Keratinocyte (primary cell): Measurements from ENCODE around the gene GABRR2. TPM values are rescaled to one million over a fixed set of nuclear protein-coding genes. Genes with fewer than 3 reads are reported as not detected.

Source experiments
- DNase-seq: peaks from one replicate; pipeline ENCODE4 v3.0.0-alpha.2; 2011; ENCODE audit warnings: low read depth, missing footprints, low spot score
- FAIRE-seq: peaks from 2 replicates; lab custom pipeline; 2011; peaks lifted over from hg19 to GRCh38; lab: Jason Lieb, UNC
- H2AFZ ChIP-seq: 2 replicates; pipeline ENCODE4 v1.6.0; 2012; ENCODE audit warnings: low read length, control low read depth, inconsistent platforms; ENCODE audit not compliant: control insufficient read depth
- H3K27ac ChIP-seq: 2 replicates; pipeline ENCODE4 v1.5.1; 2011; ENCODE audit warnings: low read length; ENCODE audit not compliant: control insufficient read depth, insufficient read depth
- H3K27me3 ChIP-seq: 3 replicates; pipeline ENCODE4 v1.6.0; 2011; ENCODE audit warnings: low read length; ENCODE audit not compliant: control insufficient read depth, insufficient read depth; ENCODE audit errors: extremely low read depth
- H3K36me3 ChIP-seq, 2 experiments: 2 replicates in 1 of 2; 3 replicates in 1 of 2; pipeline ENCODE4 v1.5.1; 2011; ENCODE audit warnings: low read length in 2 of 2, mild to moderate bottlenecking in 1 of 2; ENCODE audit not compliant: control insufficient read depth in 2 of 2, insufficient read depth in 2 of 2; ENCODE audit errors: extremely low read depth in 1 of 2
- H3K4me1 ChIP-seq: 3 replicates; pipeline ENCODE4 v1.5.1; 2011; ENCODE audit warnings: low read length; ENCODE audit not compliant: control insufficient read depth, insufficient read depth; ENCODE audit errors: extremely low read depth
- H3K4me2 ChIP-seq: 3 replicates; pipeline ENCODE4 v1.6.0; 2011; ENCODE audit warnings: low read depth, low read length; ENCODE audit not compliant: control insufficient read depth, insufficient read depth; ENCODE audit errors: extremely low read depth
- H3K4me3 ChIP-seq, 3 experiments: fragments of 200-600 bp in 1 of 3; sonication (generic) in 1 of 3; 2 replicates in 2 of 3; 3 replicates in 1 of 3; pipeline ENCODE4 v1.5.1; 2011 to 2016; ENCODE audit warnings: low read length in 3 of 3, mild to moderate bottlenecking in 3 of 3, control low read depth in 2 of 3, inconsistent platforms in 1 of 3, low read depth in 1 of 3, mixed read lengths in 1 of 3, mixed run types in 1 of 3, moderate library complexity in 1 of 3; ENCODE audit not compliant: control insufficient read depth in 2 of 3, insufficient read depth in 2 of 3; ENCODE audit errors: extremely low read depth in 1 of 3
- H3K79me2 ChIP-seq: 2 replicates; pipeline ENCODE4 v1.6.0; 2012; ENCODE audit warnings: low read length; ENCODE audit not compliant: control insufficient read depth, insufficient read depth
- H3K9ac ChIP-seq: 3 replicates; pipeline ENCODE4 v1.6.0; 2011; ENCODE audit warnings: low read length; ENCODE audit not compliant: control insufficient read depth, insufficient read depth; ENCODE audit errors: extremely low read depth
- H3K9me1 ChIP-seq: 3 replicates; pipeline ENCODE4 v1.6.0; 2011; ENCODE audit warnings: low read length; ENCODE audit not compliant: control insufficient read depth, insufficient read depth; ENCODE audit errors: extremely low read depth
- H3K9me3 ChIP-seq: 2 replicates; pipeline ENCODE4 v1.5.1; 2012; ENCODE audit warnings: low read depth, low read length; ENCODE audit not compliant: control insufficient read depth
- H4K20me1 ChIP-seq: 3 replicates; pipeline ENCODE4 v1.6.0; 2011; ENCODE audit warnings: low read length; ENCODE audit not compliant: control insufficient read depth, insufficient read depth; ENCODE audit errors: extremely low read depth
- EZH2 ChIP-seq: IDR thresholded peaks from one replicate; pipeline ENCODE4 v1.6.1; 2012; ENCODE audit warnings: inconsistent platforms, mild to moderate bottlenecking, low read length, moderate library complexity
- dilution Hi-C: fragments of 300-500 bp; cut with MboI; formaldehyde crosslinking; loops from one replicate; pipeline ENCODE4 v1.7.0; 2020; ENCODE audit warnings: low sequenced_read_pairs; ENCODE audit not compliant: extremely low pct_ligation_motif_present
- polyA plus RNA-seq, 5 experiments: library from polyadenylated mRNA; depleted of rRNA in 3 of 5; stranded (reverse) in 3 of 5; stranded (forward) in 1 of 5; unstranded in 1 of 5; fragments of >200 nt; gene quantifications; 1 replicate in 1 of 5; 2 replicates in 3 of 5; 3 replicates in 1 of 5; pipeline versions ENCODE4 v1.2.1 to v1.2.3, GENCODE V29; 2011 to 2012; ENCODE audit warnings: missing spikeins in 2 of 5, low read depth in 1 of 5, low replicate concordance in 1 of 5
- TF ChIP-seq, protein P1 (sequence below), 3 experiments: IDR thresholded peaks in 1 of 3; conservative IDR thresholded peaks in 1 of 3; optimal IDR thresholded peaks in 1 of 3; 2 replicates in 2 of 3; 3 replicates in 1 of 3; pipeline versions ENCODE3 to v1.5.1; 2011; ENCODE audit warnings: low read length in 3 of 3, mild to moderate bottlenecking in 3 of 3, moderate library complexity in 2 of 3, control low read depth in 1 of 3, inconsistent platforms in 1 of 3; ENCODE audit not compliant: insufficient read depth in 2 of 3; ENCODE audit errors: extremely low read depth in 1 of 3

GABRR2 gene
- polyA plus RNA-seq, 1 donor (not counting 4 experiments of a cell fraction or from before 2014, with no cell fraction given), result 0.03 TPM

- H3K27me3 ChIP-seq, result peaks cover 24% of the 10 kb centered on the region
- dilution Hi-C loops, result no loop called here
- H3K27ac ChIP-seq, result no peak overlapping the region
- TF ChIP-seq, protein P1, sequence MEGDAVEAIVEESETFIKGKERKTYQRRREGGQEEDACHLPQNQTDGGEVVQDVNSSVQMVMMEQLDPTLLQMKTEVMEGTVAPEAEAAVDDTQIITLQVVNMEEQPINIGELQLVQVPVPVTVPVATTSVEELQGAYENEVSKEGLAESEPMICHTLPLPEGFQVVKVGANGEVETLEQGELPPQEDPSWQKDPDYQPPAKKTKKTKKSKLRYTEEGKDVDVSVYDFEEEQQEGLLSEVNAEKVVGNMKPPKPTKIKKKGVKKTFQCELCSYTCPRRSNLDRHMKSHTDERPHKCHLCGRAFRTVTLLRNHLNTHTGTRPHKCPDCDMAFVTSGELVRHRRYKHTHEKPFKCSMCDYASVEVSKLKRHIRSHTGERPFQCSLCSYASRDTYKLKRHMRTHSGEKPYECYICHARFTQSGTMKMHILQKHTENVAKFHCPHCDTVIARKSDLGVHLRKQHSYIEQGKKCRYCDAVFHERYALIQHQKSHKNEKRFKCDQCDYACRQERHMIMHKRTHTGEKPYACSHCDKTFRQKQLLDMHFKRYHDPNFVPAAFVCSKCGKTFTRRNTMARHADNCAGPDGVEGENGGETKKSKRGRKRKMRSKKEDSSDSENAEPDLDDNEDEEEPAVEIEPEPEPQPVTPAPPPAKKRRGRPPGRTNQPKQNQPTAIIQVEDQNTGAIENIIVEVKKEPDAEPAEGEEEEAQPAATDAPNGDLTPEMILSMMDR (optimal IDR thresholded peaks at IDR 0.05 in 1 of 3, IDR thresholded peaks at IDR 0.05 in 1 of 3, conservative IDR thresholded peaks at IDR 0.05 in 1 of 3; ENCODE audit: extremely low read depth in 1 of 3, insufficient read depth in 2 of 3, low read length in 3 of 3), result no peak
- TF ChIP-seq EZH2, result no peak
- H3K4me1 ChIP-seq, result no peaks in the 10 kb centered on the region
- H3K4me3 ChIP-seq, result no peak overlapping the region
- no peak for DNase-seq
- H4K20me1 ChIP-seq, result no peaks in the 10 kb centered on the region
- H3K4me2 ChIP-seq, result no peak overlapping the region
- no peaks in the 10 kb centered on the region for H3K9me3 ChIP-seq
- no peaks in the 10 kb centered on the region for H3K9me1 ChIP-seq
- H3K9ac ChIP-seq, result no peak overlapping the region
- H3K79me2 ChIP-seq, result no peaks in the 10 kb centered on the region
- FAIRE-seq, result no peak
- H2AFZ ChIP-seq, result no peak overlapping the region
- H3K36me3 ChIP-seq, result no peaks in the 10 kb centered on the region
Observed at GRCh38 chr6:89278956-89279355, 36.1 kb downstream of the GABRR2 start.

- Histone ChIP-seq H3K4me3 (no peak overlapping the region), H3K27me3 (peaks cover 18% of the 10 kb centered on the region), H3K9me3 (no peaks in the 10 kb centered on the region), H3K4me1 (no peaks in the 10 kb centered on the region), H4K20me1 (no peaks in the 10 kb centered on the region), H3K9ac (no peak overlapping the region), H3K36me3 (no peaks in the 10 kb centered on the region), H2AFZ (no peak overlapping the region), H3K27ac (no peak overlapping the region), H3K79me2 (no peaks in the 10 kb centered on the region), H3K4me2 (no peak overlapping the region), H3K9me1 (no peaks in the 10 kb centered on the region)
- no peak for DNase-seq
- dilution Hi-C loops, result no loop called here
- no peak for TF ChIP-seq EZH2
- TF ChIP-seq, protein P1 (optimal IDR thresholded peaks at IDR 0.05 in 1 of 3, IDR thresholded peaks at IDR 0.05 in 1 of 3, conservative IDR thresholded peaks at IDR 0.05 in 1 of 3; ENCODE audit: extremely low read depth in 1 of 3, insufficient read depth in 2 of 3, low read length in 3 of 3), result no peak
- FAIRE-seq, result no peak
Observed at GRCh38 chr6:89275900-89276299, 39.2 kb downstream of the GABRR2 start.
